ENCODE measurements around the gene PCDHB6.
"Not testable (repeated sequence)": the region's sequence is repeated elsewhere in the genome, so short reads cannot be mapped to it uniquely, and the experiment has no call there.

The PCDHB6 gene

DNA sequence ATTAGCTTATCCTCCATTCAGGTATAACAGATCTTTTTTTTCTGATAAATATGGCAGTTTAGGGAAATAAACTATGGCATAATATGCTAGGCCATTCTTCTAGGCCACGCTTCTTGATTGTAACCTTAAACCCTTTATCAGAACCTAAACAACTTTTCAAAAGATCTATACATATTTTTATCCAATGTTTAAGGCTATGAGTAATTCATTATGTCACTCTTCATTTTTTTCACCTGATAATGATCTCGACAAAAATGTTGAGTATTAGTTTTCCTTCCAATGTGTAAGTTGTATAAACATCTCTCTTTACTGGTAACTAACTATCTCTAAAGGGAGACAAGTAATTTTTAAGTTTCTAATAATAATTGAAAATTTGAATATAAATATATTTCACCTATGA, 30.6 kb upstream of the PCDHB6 start:
- H3K36me3 ChIP-seq = no peaks in the 10 kb centered on the region
- no peaks in the 10 kb centered on the region for H3K9me3 ChIP-seq
- peaks cover 4% of the 10 kb centered on the region for H3K27me3 ChIP-seq
- no peak overlapping the region for H3K4me3 ChIP-seq (ENCODE audit: low read depth in 1 of 2, low read length in 1 of 2)
- no peaks in the 10 kb centered on the region for H3K4me1 ChIP-seq (ENCODE audit: control insufficient read depth in 1 of 2, insufficient read depth in 1 of 2, low read depth in 1 of 2, low read length in 1 of 2)
- H3K27ac ChIP-seq = no peak overlapping the region
- TF ChIP-seq, protein P1, sequence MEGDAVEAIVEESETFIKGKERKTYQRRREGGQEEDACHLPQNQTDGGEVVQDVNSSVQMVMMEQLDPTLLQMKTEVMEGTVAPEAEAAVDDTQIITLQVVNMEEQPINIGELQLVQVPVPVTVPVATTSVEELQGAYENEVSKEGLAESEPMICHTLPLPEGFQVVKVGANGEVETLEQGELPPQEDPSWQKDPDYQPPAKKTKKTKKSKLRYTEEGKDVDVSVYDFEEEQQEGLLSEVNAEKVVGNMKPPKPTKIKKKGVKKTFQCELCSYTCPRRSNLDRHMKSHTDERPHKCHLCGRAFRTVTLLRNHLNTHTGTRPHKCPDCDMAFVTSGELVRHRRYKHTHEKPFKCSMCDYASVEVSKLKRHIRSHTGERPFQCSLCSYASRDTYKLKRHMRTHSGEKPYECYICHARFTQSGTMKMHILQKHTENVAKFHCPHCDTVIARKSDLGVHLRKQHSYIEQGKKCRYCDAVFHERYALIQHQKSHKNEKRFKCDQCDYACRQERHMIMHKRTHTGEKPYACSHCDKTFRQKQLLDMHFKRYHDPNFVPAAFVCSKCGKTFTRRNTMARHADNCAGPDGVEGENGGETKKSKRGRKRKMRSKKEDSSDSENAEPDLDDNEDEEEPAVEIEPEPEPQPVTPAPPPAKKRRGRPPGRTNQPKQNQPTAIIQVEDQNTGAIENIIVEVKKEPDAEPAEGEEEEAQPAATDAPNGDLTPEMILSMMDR (IDR thresholded peaks at IDR 0.05) = no peak

DNA sequence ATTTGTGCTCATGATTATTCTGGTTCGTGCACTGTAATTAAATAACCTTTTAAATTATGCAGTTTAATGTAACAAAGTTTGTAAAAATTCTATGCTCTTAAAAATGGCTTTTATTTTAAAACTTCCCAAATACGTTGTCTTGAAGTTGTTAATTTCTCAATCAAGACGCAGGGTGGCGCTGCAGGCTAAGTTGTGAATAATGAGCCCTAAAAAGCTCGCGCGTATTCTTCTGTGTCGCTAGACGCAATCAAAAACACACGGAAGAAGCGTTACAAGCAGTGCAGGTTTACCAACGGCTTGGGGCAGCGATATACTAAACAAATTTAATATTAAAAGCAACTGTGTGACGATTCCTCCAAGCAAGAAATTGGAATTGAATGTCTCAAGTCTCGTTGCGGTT, 28.3 kb upstream of the PCDHB6 start, which contains the start of gene PCDHB4:
Gene PCDHB4 (plus strand): TSS at position 256 of the 400 bp plus-strand sequence. CDS start 181 bp downstream, outside the sequence.
- TF ChIP-seq, protein P1 (IDR thresholded peaks at IDR 0.05) = no peak
- H3K4me1 ChIP-seq (ENCODE audit: control insufficient read depth in 1 of 2, insufficient read depth in 1 of 2, low read depth in 1 of 2, low read length in 1 of 2) = no peaks in the 10 kb centered on the region
- H3K9me3 ChIP-seq = no peaks in the 10 kb centered on the region
- no peaks in the 10 kb centered on the region for H3K36me3 ChIP-seq
- peaks cover 4% of the 10 kb centered on the region for H3K27me3 ChIP-seq
- H3K27ac ChIP-seq = no peak within 1 kb of the TSS
- H3K4me3 ChIP-seq (ENCODE audit: low read depth in 1 of 2, low read length in 1 of 2) = no peak within 1 kb of the TSS

DNA sequence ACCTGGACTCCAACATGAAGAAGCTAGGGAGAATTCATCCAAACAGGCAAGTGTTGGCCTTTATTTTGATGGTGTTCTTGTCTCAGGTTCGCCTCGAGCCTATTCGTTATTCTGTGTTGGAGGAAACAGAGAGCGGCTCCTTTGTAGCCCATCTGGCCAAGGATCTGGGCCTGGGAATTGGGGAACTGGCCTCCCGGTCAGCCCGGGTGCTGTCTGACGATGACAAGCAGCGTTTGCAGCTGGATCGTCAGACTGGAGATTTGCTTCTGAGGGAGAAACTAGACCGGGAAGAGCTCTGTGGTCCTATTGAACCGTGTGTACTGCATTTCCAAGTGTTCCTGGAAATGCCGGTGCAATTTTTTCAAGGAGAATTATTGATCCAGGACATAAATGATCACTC, 27.9 kb upstream of the PCDHB6 start:
- H3K36me3 ChIP-seq = no peaks in the 10 kb centered on the region
- no peaks in the 10 kb centered on the region for H3K9me3 ChIP-seq
- H3K27me3 ChIP-seq = peaks cover 4% of the 10 kb centered on the region
- H3K4me3 ChIP-seq (ENCODE audit: low read depth in 1 of 2, low read length in 1 of 2) = no peak overlapping the region
- no peak overlapping the region for H3K27ac ChIP-seq
- TF ChIP-seq, protein P1 (IDR thresholded peaks at IDR 0.05) = no peak
- no peaks in the 10 kb centered on the region for H3K4me1 ChIP-seq (ENCODE audit: control insufficient read depth in 1 of 2, insufficient read depth in 1 of 2, low read depth in 1 of 2, low read length in 1 of 2)

DNA sequence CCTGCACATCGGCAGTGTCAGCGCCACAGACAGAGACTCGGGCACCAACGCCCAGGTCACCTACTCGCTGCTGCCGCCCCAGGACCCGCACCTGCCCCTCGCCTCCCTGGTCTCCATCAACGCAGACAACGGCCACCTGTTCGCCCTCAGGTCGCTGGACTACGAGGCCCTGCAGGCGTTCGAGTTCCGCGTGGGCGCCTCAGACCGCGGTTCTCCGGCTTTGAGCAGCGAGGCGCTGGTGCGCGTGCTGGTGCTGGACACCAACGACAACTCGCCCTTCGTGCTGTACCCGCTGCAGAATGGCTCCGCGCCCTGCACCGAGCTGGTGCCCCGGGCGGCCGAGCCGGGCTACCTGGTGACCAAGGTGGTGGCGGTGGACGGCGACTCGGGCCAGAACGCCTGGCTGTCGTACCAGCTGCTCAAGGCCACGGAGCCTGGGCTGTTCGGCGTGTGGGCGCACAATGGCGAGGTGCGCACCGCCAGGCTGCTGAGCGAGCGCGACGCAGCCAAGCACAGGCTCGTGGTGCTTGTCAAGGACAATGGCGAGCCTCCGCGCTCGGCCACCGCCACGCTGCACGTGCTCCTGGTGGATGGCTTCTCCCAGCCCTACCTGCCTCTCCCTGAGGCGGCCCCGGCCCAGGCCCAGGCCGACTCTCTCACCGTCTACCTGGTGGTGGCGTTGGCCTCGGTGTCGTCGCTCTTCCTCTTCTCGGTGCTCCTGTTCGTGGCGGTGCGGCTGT, 26.3 kb upstream of the PCDHB6 start:
- not testable (repeated sequence) for H3K27ac ChIP-seq; H3K9me3 ChIP-seq; H3K27me3 ChIP-seq; H3K4me1 ChIP-seq (ENCODE audit: control insufficient read depth in 1 of 2, insufficient read depth in 1 of 2, low read depth in 1 of 2, low read length in 1 of 2); H3K4me3 ChIP-seq (ENCODE audit: low read depth in 1 of 2, low read length in 1 of 2); H3K36me3 ChIP-seq

DNA sequence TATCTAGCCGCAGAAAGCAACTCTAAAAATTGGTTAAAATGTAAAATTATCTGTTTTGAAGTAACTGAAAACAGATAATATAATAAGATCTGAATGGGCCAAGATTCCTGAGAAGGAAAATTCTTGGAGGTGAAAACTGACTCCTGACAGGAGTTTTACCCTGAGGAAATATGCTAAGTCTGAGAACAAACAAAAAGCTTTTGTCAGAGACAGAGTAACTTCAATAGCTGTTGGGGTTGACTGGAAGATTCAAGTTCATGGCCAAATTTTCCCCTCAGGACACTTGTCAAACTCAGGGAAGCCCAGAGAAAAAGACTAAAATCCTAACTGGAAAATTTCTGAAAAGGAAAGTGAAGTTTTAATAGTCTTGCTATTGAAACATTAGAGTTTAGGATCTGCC, 22.6 kb upstream of the PCDHB6 start:
- no peaks in the 10 kb centered on the region for H3K4me1 ChIP-seq (ENCODE audit: control insufficient read depth in 1 of 2, insufficient read depth in 1 of 2, low read depth in 1 of 2, low read length in 1 of 2)
- H3K36me3 ChIP-seq = no peaks in the 10 kb centered on the region
- no peaks in the 10 kb centered on the region for H3K9me3 ChIP-seq
- peaks cover 4% of the 10 kb centered on the region for H3K27me3 ChIP-seq
- H3K27ac ChIP-seq = no peak overlapping the region
- no peak overlapping the region for H3K4me3 ChIP-seq (ENCODE audit: low read depth in 1 of 2, low read length in 1 of 2)
- TF ChIP-seq, protein P1 (IDR thresholded peaks at IDR 0.05) = no peak

DNA sequence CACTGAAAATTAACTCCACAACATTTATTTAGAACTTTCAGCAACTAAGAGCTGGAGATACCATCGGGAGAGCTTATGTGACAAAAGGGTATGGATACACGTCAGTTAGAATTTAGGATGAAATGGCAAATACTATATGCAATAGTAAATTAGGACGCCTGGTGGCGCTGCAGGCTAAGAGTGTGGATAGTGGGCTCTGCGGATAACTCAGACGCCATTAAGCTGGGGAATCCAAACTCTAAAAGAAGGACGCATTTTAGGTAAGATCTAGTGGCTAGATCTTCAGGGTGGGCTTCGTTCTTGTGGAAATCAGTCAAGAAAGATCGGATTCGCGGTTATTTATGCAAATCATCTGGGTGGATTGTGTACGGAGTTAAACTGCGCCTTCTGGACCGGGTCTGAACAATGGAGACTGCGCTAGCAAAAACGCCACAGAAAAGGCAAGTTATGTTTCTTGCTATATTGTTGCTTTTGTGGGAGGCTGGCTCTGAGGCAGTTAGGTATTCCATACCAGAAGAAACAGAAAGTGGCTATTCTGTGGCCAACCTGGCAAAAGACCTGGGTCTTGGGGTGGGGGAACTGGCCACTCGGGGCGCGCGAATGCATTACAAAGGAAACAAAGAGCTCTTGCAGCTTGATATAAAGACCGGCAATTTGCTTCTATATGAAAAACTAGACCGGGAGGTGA, 14.7 kb upstream of the PCDHB6 start, which contains the start of gene PCDHB5:
Gene PCDHB5 (plus strand): TSS at position 177 of the 688 bp plus-strand sequence. CDS start 229 bp downstream, at position 406.
- Histone ChIP-seq H3K27ac (no peak within 1 kb of the TSS), H3K27me3 (peaks cover 12% of the 10 kb centered on the region), H3K36me3 (no peaks in the 10 kb centered on the region), H3K4me3 (ENCODE audit: low read depth in 1 of 2, low read length in 1 of 2) (no peak within 1 kb of the TSS), H3K4me1 (ENCODE audit: control insufficient read depth in 1 of 2, insufficient read depth in 1 of 2, low read depth in 1 of 2, low read length in 1 of 2) (no peaks in the 10 kb centered on the region), H3K9me3 (peaks cover 10% of the 10 kb centered on the region)
- TF ChIP-seq, protein P1 (IDR thresholded peaks at IDR 0.05) = no peak
